Effector memory CD4-positive, alpha-beta T cell (primary cell): ENCODE measurements around the gene GRK2.

Experiments
- DNase-seq, 3 donors: peaks; one replicate each; pipeline ENCODE4 v3.0.0-alpha.2; 2020
- H3K27ac ChIP-seq: 2 replicates; pipeline ENCODE4 v1.7.0; 2013; ENCODE audit warnings: mild to moderate bottlenecking, low read length, moderate library complexity; ENCODE audit not compliant: insufficient read depth, poor library complexity, severe bottlenecking
- H3K27me3 ChIP-seq: replicated peaks from 2 replicates; pipeline ENCODE4 v1.7.0; 2013; ENCODE audit warnings: mild to moderate bottlenecking, low read length; ENCODE audit not compliant: insufficient read depth, control insufficient read depth, poor library complexity, severe bottlenecking
- H3K36me3 ChIP-seq: 2 replicates; pipeline ENCODE4 v1.7.0; 2013; ENCODE audit warnings: mild to moderate bottlenecking, low read length, moderate library complexity; ENCODE audit not compliant: control insufficient read depth, insufficient read depth
- H3K4me1 ChIP-seq: 2 replicates; pipeline ENCODE4 v1.7.0; 2013; ENCODE audit warnings: low read length, mild to moderate bottlenecking; ENCODE audit not compliant: control insufficient read depth, insufficient read depth, poor library complexity, severe bottlenecking
- H3K4me3 ChIP-seq: 2 replicates; pipeline ENCODE4 v1.7.0; 2013; ENCODE audit warnings: low read length, low read depth, mild to moderate bottlenecking; ENCODE audit not compliant: insufficient read depth, poor library complexity, severe bottlenecking
- H3K9me3 ChIP-seq: 2 replicates; pipeline ENCODE4 v1.7.0; 2013; ENCODE audit warnings: mild to moderate bottlenecking, low read length, moderate library complexity; ENCODE audit not compliant: control insufficient read depth

The GRK2 gene

DNA sequence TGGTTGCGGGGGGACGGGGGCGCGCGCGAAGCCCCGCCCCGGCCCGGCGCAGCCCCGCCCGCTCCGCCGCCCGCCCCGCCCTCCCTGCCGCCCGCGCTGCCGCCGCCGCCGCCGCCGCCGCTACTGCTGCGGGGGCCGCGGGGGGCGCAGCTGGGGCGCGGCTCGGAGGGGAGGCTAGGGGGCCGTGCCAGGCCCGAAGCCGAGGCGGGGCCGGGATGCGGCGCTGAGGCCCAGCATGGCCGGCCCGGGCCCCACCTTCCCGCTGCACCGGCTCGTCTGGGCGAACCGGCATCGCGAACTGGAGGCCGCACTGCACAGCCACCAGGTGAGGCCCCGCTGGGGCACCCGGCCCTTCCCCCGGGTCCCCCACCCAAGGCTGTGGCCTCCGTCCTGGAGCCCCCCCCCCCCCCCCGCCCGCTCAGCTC is 23.0 kb downstream of the GRK2 start, which contains the start of gene ANKRD13D:
TSS of gene ANKRD13D (plus strand) at position 78 of the 425 bp plus-strand sequence. CDS start at position 236, 158 bp downstream.
- Histone ChIP-seq H3K36me3 (peaks cover 46% of the 10 kb centered on the region), H3K4me3 (peak within 1 kb of the TSS; percentile 84), H3K9me3 (no peaks in the 10 kb centered on the region), H3K4me1 (peaks cover 69% of the 10 kb centered on the region), H3K27me3 (no peaks in the 10 kb centered on the region), H3K27ac (peak within 1 kb of the TSS; percentile 90)
- DNase-seq: no peak

GRCh38 chr11:67289651-67290479 is 23.6 kb downstream of the GRK2 start:
- Histone ChIP-seq H3K9me3 (no peaks in the 10 kb centered on the region), H3K27ac (peak overlapping the region; percentile 90), H3K4me3 (peak overlapping the region; percentile 58), H3K4me1 (peaks cover 67% of the 10 kb centered on the region), H3K27me3 (no peaks in the 10 kb centered on the region), H3K36me3 (peaks cover 43% of the 10 kb centered on the region)
- no peak for DNase-seq

DNA sequence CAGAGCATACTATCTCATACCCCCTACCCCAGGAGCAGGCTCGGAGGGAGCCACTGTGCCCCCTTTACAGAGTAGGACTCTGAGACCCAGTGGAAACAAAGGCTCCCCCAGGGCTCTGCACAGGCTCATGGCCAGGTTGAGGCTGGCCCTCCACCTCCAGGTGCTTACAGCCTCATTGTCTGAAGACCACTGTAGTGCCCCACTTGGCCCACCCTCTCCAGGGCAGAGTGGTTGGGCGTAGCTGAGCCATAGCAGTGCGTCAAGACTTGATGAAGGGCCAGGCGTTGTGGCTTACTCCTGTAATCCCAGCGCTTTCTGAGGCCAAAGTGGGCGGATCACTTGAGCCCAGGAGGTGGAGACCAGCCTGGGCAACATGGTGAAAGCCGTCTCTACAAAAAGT is 24.5 kb downstream of the GRK2 start:
- Histone ChIP-seq H3K9me3 (peaks cover 3% of the 10 kb centered on the region), H3K4me1 (peaks cover 58% of the 10 kb centered on the region), H3K4me3 (no peak overlapping the region), H3K27me3 (no peaks in the 10 kb centered on the region), H3K27ac (peak overlapping the region; percentile 90), H3K36me3 (peaks cover 40% of the 10 kb centered on the region)
- DNase-seq: no peak

DNA sequence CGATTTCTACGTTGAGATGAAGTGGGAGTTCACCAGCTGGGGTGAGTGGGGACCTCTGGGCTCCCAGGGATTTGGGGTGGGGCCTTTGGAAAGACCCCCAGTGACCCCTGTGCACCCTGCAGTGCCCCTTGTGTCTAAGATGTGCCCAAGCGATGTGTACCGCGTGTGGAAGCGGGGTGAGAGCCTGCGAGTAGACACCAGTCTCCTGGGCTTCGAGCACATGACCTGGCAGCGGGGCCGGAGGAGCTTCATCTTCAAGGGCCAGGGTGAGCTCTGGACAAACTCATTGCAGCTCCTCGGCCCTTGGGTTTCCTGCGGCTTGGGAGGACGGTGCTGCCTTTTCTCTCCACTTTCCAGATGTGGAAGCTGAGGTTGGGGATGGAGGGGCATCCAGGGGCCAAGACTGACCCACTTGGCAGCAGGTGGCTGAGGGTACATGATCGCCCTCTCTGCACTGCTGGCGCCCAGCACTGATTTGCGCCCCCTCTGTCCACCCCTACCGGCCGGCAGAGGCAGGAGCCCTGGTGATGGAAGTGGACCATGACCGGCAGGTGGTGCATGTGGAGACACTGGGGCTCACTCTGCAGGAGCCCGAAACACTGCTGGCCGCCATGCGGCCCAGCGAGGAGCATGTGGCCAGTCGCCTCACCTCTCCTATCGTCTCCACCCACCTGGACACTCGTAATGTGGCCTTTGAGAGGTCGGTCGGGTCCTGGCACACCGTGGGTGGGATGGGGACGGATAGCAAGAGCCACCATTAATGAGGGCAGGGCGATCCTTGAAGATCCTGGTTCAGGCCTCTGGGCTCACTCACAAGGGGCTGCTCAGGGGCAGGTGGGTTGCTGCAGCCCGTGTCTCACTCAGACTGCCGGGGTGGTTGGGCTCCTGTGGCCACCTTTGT is 25.5 kb downstream of the GRK2 start:
- DNase-seq: no peak
- peaks cover 8% of the 10 kb centered on the region for H3K9me3 ChIP-seq
- peaks cover 38% of the 10 kb centered on the region for H3K36me3 ChIP-seq
- no peak overlapping the region for H3K4me3 ChIP-seq
- H3K27ac ChIP-seq: peak overlapping the region; percentile 30
- peaks cover 49% of the 10 kb centered on the region for H3K4me1 ChIP-seq
- H3K27me3 ChIP-seq: no peaks in the 10 kb centered on the region

DNA sequence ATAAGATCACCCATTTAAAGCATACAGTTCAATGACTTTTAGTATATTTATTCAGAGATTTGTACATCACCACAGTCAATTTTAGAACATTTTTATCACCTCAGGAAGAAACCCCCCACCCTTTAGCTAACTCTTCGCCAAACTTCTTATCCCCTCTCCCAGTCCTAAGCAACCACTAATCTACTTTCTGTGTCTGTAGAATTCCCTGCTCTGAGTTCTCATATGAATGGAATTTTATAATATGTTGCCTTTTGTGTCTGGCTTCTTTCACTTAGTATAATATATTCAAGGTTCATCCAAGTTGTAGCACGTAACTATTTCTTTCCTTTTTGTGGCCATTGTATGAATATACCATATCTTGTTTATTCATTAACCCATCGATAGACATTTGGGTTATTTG is 26.4 kb downstream of the GRK2 start:
- DNase-seq: no peak
- peaks cover 40% of the 10 kb centered on the region for H3K36me3 ChIP-seq
- H3K27me3 ChIP-seq: no peaks in the 10 kb centered on the region
- peaks cover 8% of the 10 kb centered on the region for H3K9me3 ChIP-seq
- H3K4me1 ChIP-seq: peaks cover 40% of the 10 kb centered on the region
- H3K4me3 ChIP-seq: no peak overlapping the region
- peak overlapping the region; percentile 30 for H3K27ac ChIP-seq

GRCh38 chr11:67293090-67293489 is 26.8 kb downstream of the GRK2 start:
- peaks cover 8% of the 10 kb centered on the region for H3K9me3 ChIP-seq
- H3K36me3 ChIP-seq: peaks cover 40% of the 10 kb centered on the region
- H3K4me1 ChIP-seq: peaks cover 35% of the 10 kb centered on the region
- H3K27me3 ChIP-seq: no peaks in the 10 kb centered on the region
- H3K27ac ChIP-seq: peak overlapping the region; percentile 30
- DNase-seq: no peak
- no peak overlapping the region for H3K4me3 ChIP-seq

GRCh38 chr11:67295846-67296245 is 29.6 kb downstream of the GRK2 start:
- no peak for DNase-seq
- H3K36me3 ChIP-seq: peaks cover 56% of the 10 kb centered on the region
- peaks cover 8% of the 10 kb centered on the region for H3K9me3 ChIP-seq
- peaks cover 15% of the 10 kb centered on the region for H3K4me1 ChIP-seq
- no peak overlapping the region for H3K27ac ChIP-seq
- no peak overlapping the region for H3K4me3 ChIP-seq
- no peaks in the 10 kb centered on the region for H3K27me3 ChIP-seq

DNA sequence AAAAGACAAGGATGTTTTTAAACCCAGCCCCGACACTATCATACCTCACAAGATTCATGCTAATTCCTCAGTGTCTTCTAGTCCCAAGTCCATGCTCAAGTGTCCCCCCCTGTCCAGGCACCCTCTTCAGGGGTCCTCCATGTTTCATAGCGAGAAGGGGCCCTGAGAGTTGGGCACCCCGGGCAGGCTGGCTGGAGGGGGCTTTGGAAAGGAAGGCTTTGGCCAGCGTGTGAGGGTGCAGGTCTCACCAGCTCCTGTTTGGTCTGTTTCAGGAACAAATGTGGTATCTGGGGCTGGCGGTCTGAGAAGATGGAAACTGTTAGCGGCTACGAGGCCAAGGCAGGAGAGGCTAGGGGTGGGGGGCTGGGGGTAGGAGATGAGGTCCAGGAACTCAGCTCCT is 32.5 kb downstream of the GRK2 start:
- Histone ChIP-seq H3K36me3 (peaks cover 56% of the 10 kb centered on the region), H3K27ac (no peak overlapping the region), H3K27me3 (no peaks in the 10 kb centered on the region), H3K4me3 (no peak overlapping the region), H3K4me1 (peaks cover 6% of the 10 kb centered on the region), H3K9me3 (peaks cover 8% of the 10 kb centered on the region)
- no peak for DNase-seq

DNA sequence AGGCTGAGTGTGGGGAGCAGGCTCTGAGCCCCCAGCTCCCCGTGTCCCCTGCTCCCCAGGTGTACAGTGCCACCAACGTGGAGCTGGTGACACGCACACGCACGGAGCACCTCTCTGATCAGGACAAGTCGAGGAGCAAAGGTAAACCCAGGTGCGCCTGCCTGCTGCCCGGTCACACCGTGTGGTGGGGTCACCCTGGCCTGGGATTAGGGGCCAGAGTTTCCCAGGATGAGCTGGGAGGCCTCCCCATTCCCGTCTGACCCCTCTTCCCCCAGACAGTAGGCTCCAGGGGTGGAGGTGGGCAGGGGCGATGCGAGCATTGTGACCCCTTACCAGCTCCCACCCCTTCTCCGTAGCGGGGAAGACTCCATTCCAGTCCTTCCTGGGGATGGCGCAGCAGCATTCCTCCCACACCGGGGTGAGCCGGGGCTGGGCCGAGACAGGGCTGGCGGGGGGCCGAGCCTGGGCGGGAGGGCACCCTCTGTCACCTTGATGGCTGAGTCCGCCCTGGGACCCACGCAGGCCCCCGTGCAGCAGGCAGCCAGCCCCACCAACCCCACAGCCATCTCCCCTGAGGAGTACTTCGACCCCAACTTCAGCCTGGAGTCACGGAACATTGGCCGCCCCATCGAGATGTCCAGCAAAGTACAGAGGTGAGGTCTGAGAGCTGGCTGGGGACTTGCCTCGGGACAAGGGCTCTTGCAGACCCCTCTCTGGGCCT is 33.4 kb downstream of the GRK2 start:
- H3K4me1 ChIP-seq: peaks cover 14% of the 10 kb centered on the region
- no peak overlapping the region for H3K4me3 ChIP-seq
- H3K36me3 ChIP-seq: peaks cover 55% of the 10 kb centered on the region
- H3K27me3 ChIP-seq: no peaks in the 10 kb centered on the region
- no peak overlapping the region for H3K27ac ChIP-seq
- H3K9me3 ChIP-seq: peaks cover 8% of the 10 kb centered on the region
- DNase-seq: no peak
